HG02840 (cell line): ENCODE measurements around the gene P4HA2.
"Not testable (repeated sequence)": the region's sequence is repeated elsewhere in the genome, so short reads cannot be mapped to it uniquely, and the experiment has no call there.

Experiments used
- ATAC-seq: cut with Tn5 transposase; IDR thresholded peaks from one replicate; pipeline ENCODE4 v1.9.1; 2021; ENCODE audit warnings: mild to moderate bottlenecking, moderate library complexity, moderate number of reproducible peaks; ENCODE audit not compliant: unreplicated experiment, low FRiP score

Gene P4HA2

GRCh38 chr5:132162945-132163344 lies 64.7 kb downstream of the P4HA2 start:
- ATAC-seq: no peak

GRCh38 chr5:132161574-132162326 lies 65.9 kb downstream of the P4HA2 start:
- ATAC-seq: not testable (repeated sequence)

- ATAC-seq: no peak
These were observed 71.2 kb downstream of the P4HA2 start for GRCh38 chr5:132156413-132156812.

- no peak for ATAC-seq
These were observed 77.1 kb downstream of the P4HA2 start for GRCh38 chr5:132150565-132150964.

GRCh38 chr5:132147663-132148062 lies 80.0 kb downstream of the P4HA2 start:
- ATAC-seq: no peak

- not testable (repeated sequence) for ATAC-seq
These were observed 82.3 kb downstream of the P4HA2 start for GRCh38 chr5:132145326-132145725.

- ATAC-seq: no peak
These were observed 84.5 kb downstream of the P4HA2 start for GRCh38 chr5:132143148-132143547.

- ATAC-seq: no peak
These were observed 85.2 kb downstream of the P4HA2 start for GRCh38 chr5:132142459-132142858.
